Measurements from ENCODE around the gene NABP1.

NABP1 gene

DNA sequence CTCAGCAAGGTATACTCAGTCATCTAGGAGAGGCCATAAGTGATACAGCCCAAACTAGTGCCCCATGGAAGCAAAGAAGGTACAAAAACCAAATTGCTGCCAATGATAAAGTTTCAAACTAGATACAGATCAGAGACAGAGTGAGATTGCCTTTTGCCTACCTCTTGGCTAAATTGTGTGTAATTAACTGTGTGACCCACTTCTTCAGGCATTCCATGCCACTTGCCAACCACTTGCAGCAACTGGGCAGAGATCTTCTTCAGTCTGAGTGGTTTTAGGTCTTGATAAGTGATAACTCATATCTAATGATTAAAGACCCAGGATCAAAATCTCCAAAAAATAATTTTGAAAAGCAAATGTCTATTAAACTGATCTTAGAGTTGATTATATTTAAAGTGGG, 21.1 kb upstream of the NABP1 start:
- H2AK5ac ChIP-seq (ENCODE audit: low read depth, low read length), result no peak overlapping the region

GRCh38 chr2:191657977-191658376, 20.0 kb upstream of the NABP1 start:
- no peaks in the 10 kb centered on the region for H3K79me1 ChIP-seq (ENCODE audit: low read depth, low read length)
- H3K36me3 ChIP-seq (replicated peaks in 1 of 2; ENCODE audit: control insufficient read depth in 2 of 2, insufficient read depth in 2 of 2, low read length in 2 of 2), result no peaks in the 10 kb centered on the region
- H2BK15ac ChIP-seq (ENCODE audit: low read length), result no peak overlapping the region
- H3K4me2 ChIP-seq (ENCODE audit: insufficient read depth, low read length, poor library complexity, severe bottlenecking), result no peak overlapping the region
- no peak overlapping the region for H3K9ac ChIP-seq (ENCODE audit: low read depth, low read length, poor library complexity)
- no peak overlapping the region for H3K4me3 ChIP-seq (ENCODE audit: low read length in 2 of 2)
- H4K91ac ChIP-seq (ENCODE audit: low read depth, low read length, poor library complexity), result no peak overlapping the region
- H3K23ac ChIP-seq (ENCODE audit: low read depth, low read length, poor library complexity), result no peak overlapping the region
- no peak overlapping the region for H3K27ac ChIP-seq (replicated peaks; ENCODE audit: low read length)
- no peak overlapping the region for H2AFZ ChIP-seq (ENCODE audit: low read length)
- no peak overlapping the region for H4K8ac ChIP-seq (ENCODE audit: low read depth, low read length)
- H3K4me1 ChIP-seq (ENCODE audit: control insufficient read depth in 2 of 2, insufficient read depth in 1 of 2, low read depth in 1 of 2, low read length in 2 of 2), result no peaks in the 10 kb centered on the region
- no peak overlapping the region for H3K14ac ChIP-seq (ENCODE audit: low read length)
- H2BK12ac ChIP-seq (ENCODE audit: low read length), result no peak overlapping the region
- H2BK5ac ChIP-seq (ENCODE audit: low read length), result no peak overlapping the region
- DNase-seq (ENCODE audit: low spot score), result no peak
- no peak overlapping the region for H3K4ac ChIP-seq (ENCODE audit: low read length)
- H2BK120ac ChIP-seq (ENCODE audit: low read depth, low read length), result no peak overlapping the region
- H2AK5ac ChIP-seq (ENCODE audit: low read depth, low read length), result no peak overlapping the region
- no peak overlapping the region for H3K18ac ChIP-seq (ENCODE audit: low read length)
- peaks cover 0 to 2% of the 10 kb centered on the region in 2 donors for H3K9me3 ChIP-seq (replicated peaks in 1 of 2; ENCODE audit: control insufficient read depth in 2 of 2, insufficient read depth in 1 of 2, low read depth in 1 of 2, low read length in 2 of 2)
- H3K27me3 ChIP-seq (ENCODE audit: control insufficient read depth in 3 of 3, insufficient read depth in 3 of 3, low read depth in 1 of 3, low read length in 3 of 3), result no peaks in the 10 kb centered on the region

More for the DNA sequence above, 21.1 kb upstream of the NABP1 start:
- Histone ChIP-seq H3K9me3 (replicated peaks in 1 of 2; ENCODE audit: control insufficient read depth in 2 of 2, insufficient read depth in 1 of 2, low read depth in 1 of 2, low read length in 2 of 2) (peaks cover 0 to 2% of the 10 kb centered on the region in 2 donors), H3K23ac (ENCODE audit: low read depth, low read length, poor library complexity) (no peak overlapping the region), H3K4ac (ENCODE audit: low read length) (no peak overlapping the region), H2BK15ac (ENCODE audit: low read length) (no peak overlapping the region), H3K9ac (ENCODE audit: low read depth, low read length, poor library complexity) (no peak overlapping the region), H3K27me3 (ENCODE audit: control insufficient read depth in 3 of 3, insufficient read depth in 3 of 3, low read depth in 1 of 3, low read length in 3 of 3) (no peaks in the 10 kb centered on the region), H3K4me2 (ENCODE audit: insufficient read depth, low read length, poor library complexity, severe bottlenecking) (no peak overlapping the region), H2BK5ac (ENCODE audit: low read length) (no peak overlapping the region), H3K4me3 (ENCODE audit: low read length in 2 of 2) (no peak overlapping the region), H3K4me1 (ENCODE audit: control insufficient read depth in 2 of 2, insufficient read depth in 1 of 2, low read depth in 1 of 2, low read length in 2 of 2) (no peaks in the 10 kb centered on the region), H4K91ac (ENCODE audit: low read depth, low read length, poor library complexity) (no peak overlapping the region), H3K36me3 (replicated peaks in 1 of 2; ENCODE audit: control insufficient read depth in 2 of 2, insufficient read depth in 2 of 2, low read length in 2 of 2) (no peaks in the 10 kb centered on the region), H2BK120ac (ENCODE audit: low read depth, low read length) (no peak overlapping the region), H3K14ac (ENCODE audit: low read length) (no peak overlapping the region), H2BK12ac (ENCODE audit: low read length) (no peak overlapping the region), H4K8ac (ENCODE audit: low read depth, low read length) (no peak overlapping the region), H3K18ac (ENCODE audit: low read length) (no peak overlapping the region), H2AFZ (ENCODE audit: low read length) (no peak overlapping the region), H3K79me1 (ENCODE audit: low read depth, low read length) (no peaks in the 10 kb centered on the region), H3K27ac (replicated peaks; ENCODE audit: low read length) (no peak overlapping the region)
- DNase-seq (ENCODE audit: low spot score), result no peak

GRCh38 chr2:191659198-191659597, 18.7 kb upstream of the NABP1 start:
- Histone ChIP-seq H3K23ac (ENCODE audit: low read depth, low read length, poor library complexity) (no peak overlapping the region), H2BK120ac (ENCODE audit: low read depth, low read length) (no peak overlapping the region), H3K79me1 (ENCODE audit: low read depth, low read length) (no peaks in the 10 kb centered on the region), H2BK5ac (ENCODE audit: low read length) (no peak overlapping the region), H3K27me3 (ENCODE audit: control insufficient read depth in 3 of 3, insufficient read depth in 3 of 3, low read depth in 1 of 3, low read length in 3 of 3) (no peaks in the 10 kb centered on the region), H2BK12ac (ENCODE audit: low read length) (no peak overlapping the region), H2BK15ac (ENCODE audit: low read length) (no peak overlapping the region), H3K27ac (replicated peaks; ENCODE audit: low read length) (no peak overlapping the region), H3K4me1 (ENCODE audit: control insufficient read depth in 2 of 2, insufficient read depth in 1 of 2, low read depth in 1 of 2, low read length in 2 of 2) (no peaks in the 10 kb centered on the region), H3K18ac (ENCODE audit: low read length) (no peak overlapping the region), H4K8ac (ENCODE audit: low read depth, low read length) (no peak overlapping the region), H4K91ac (ENCODE audit: low read depth, low read length, poor library complexity) (no peak overlapping the region), H3K4ac (ENCODE audit: low read length) (no peak overlapping the region), H3K14ac (ENCODE audit: low read length) (no peak overlapping the region), H3K4me2 (ENCODE audit: insufficient read depth, low read length, poor library complexity, severe bottlenecking) (no peak overlapping the region), H2AFZ (ENCODE audit: low read length) (no peak overlapping the region), H3K9me3 (replicated peaks in 1 of 2; ENCODE audit: control insufficient read depth in 2 of 2, insufficient read depth in 1 of 2, low read depth in 1 of 2, low read length in 2 of 2) (no peaks in the 10 kb centered on the region), H3K4me3 (ENCODE audit: low read length in 2 of 2) (no peak overlapping the region), H3K36me3 (replicated peaks in 1 of 2; ENCODE audit: control insufficient read depth in 2 of 2, insufficient read depth in 2 of 2, low read length in 2 of 2) (no peaks in the 10 kb centered on the region), H2AK5ac (ENCODE audit: low read depth, low read length) (no peak overlapping the region), H3K9ac (ENCODE audit: low read depth, low read length, poor library complexity) (no peak overlapping the region)
- no peak for DNase-seq (ENCODE audit: low spot score)

DNA sequence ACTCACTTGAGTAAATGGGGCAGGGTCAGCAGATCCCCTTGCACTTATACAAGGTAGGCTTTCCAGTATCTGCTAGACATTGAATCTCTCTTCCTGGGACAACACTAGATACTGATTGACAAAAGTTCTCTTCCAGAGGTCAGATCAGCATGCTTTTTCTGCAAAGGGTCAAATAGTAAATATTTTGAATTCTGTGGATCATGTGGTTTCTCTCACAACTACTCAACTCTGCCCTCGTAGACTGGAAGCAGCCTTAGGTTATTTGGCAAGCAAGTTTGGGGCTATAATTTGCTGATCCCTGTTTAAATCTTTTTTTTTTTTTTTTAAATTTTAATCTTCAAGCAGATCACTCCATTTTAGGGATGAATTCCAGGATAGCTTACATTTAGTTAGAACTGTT, 17.4 kb upstream of the NABP1 start:
- Histone ChIP-seq H3K9ac (ENCODE audit: low read depth, low read length, poor library complexity) (no peak overlapping the region), H3K4me1 (ENCODE audit: control insufficient read depth in 2 of 2, insufficient read depth in 1 of 2, low read depth in 1 of 2, low read length in 2 of 2) (no peaks in the 10 kb centered on the region), H3K36me3 (replicated peaks in 1 of 2; ENCODE audit: control insufficient read depth in 2 of 2, insufficient read depth in 2 of 2, low read length in 2 of 2) (no peaks in the 10 kb centered on the region), H3K4me3 (ENCODE audit: low read length in 2 of 2) (no peak overlapping the region), H3K79me1 (ENCODE audit: low read depth, low read length) (no peaks in the 10 kb centered on the region), H3K27ac (replicated peaks; ENCODE audit: low read length) (no peak overlapping the region), H4K91ac (ENCODE audit: low read depth, low read length, poor library complexity) (no peak overlapping the region), H4K8ac (ENCODE audit: low read depth, low read length) (no peak overlapping the region), H3K27me3 (ENCODE audit: control insufficient read depth in 3 of 3, insufficient read depth in 3 of 3, low read depth in 1 of 3, low read length in 3 of 3) (no peaks in the 10 kb centered on the region), H2BK5ac (ENCODE audit: low read length) (no peak overlapping the region), H2BK120ac (ENCODE audit: low read depth, low read length) (no peak overlapping the region), H3K23ac (ENCODE audit: low read depth, low read length, poor library complexity) (no peak overlapping the region), H3K14ac (ENCODE audit: low read length) (no peak overlapping the region), H3K4me2 (ENCODE audit: insufficient read depth, low read length, poor library complexity, severe bottlenecking) (no peak overlapping the region), H3K9me3 (replicated peaks in 1 of 2; ENCODE audit: control insufficient read depth in 2 of 2, insufficient read depth in 1 of 2, low read depth in 1 of 2, low read length in 2 of 2) (no peaks in the 10 kb centered on the region), H3K4ac (ENCODE audit: low read length) (no peak overlapping the region), H2BK12ac (ENCODE audit: low read length) (no peak overlapping the region), H2BK15ac (ENCODE audit: low read length) (no peak overlapping the region), H3K18ac (ENCODE audit: low read length) (no peak overlapping the region), H2AFZ (ENCODE audit: low read length) (no peak overlapping the region), H2AK5ac (ENCODE audit: low read depth, low read length) (no peak overlapping the region)
- no peak for DNase-seq (ENCODE audit: low spot score)
- WGBS, 2 donors (ENCODE audit: extremely low coverage in 2 of 2, insufficient read length in 2 of 2, insufficient replicate concordance in 1 of 2), result no CpG with 5 or more reads among the region's 1 CpG

All from neuronal stem cell (in vitro differentiated cells).